HK-2 (cell line): ENCODE results near the gene CMKLR1.

Source experiments
- DNase-seq: peaks from one replicate; pipeline ENCODE4 v3.0.0-alpha.2; 2018; ENCODE audit not compliant: unreplicated experiment

CMKLR1 gene, protein sequence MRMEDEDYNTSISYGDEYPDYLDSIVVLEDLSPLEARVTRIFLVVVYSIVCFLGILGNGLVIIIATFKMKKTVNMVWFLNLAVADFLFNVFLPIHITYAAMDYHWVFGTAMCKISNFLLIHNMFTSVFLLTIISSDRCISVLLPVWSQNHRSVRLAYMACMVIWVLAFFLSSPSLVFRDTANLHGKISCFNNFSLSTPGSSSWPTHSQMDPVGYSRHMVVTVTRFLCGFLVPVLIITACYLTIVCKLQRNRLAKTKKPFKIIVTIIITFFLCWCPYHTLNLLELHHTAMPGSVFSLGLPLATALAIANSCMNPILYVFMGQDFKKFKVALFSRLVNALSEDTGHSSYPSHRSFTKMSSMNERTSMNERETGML

GRCh38 chr12:108338915-108339657 is at the start of gene CMKLR1:
Gene CMKLR1, minus strand, starts transcription at chr12:108339311. Its CDS starts 45,720 bp downstream, at chr12:108293591.
- no peak for DNase-seq

DNA sequence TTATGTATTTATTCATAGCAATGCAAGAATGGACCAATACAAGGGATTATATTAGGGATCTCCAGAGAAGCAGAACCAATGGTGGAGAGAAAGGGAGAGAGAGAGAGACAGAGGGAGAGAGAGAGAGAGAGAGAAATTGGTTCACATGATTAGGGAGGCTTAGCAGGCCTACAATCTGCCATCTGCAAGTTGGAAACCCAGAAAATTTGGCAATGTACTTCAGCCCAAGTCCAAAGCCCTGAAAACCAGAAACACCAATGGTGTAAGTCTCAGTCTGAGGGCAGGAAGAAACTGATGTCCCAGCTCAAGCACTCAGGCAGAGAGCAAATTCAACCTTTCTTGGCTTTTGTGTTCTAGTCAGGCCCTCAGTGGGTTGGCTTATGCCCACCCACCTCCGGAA is 48.7 kb upstream of the CMKLR1 start:
- no peak for DNase-seq

GRCh38 chr12:108386709-108387360 is 47.7 kb upstream of the CMKLR1 start:
- no peak for DNase-seq

DNA sequence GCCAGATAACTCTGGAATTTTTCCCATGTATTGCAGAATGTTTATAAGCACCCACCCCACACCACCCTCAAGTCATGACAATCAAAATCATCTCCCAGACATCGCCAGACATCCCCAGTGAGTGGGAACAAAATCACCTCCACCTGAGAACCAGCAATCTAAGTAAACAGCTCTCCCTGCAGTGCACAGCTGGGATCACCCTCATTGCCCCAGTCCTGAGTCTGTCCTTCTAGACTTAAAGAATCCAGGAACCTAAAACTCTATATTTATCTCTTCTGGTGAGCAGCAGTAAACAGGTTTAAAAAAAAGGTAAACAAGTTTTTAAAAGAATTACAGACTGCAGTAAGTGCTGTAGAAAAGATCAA is 43.3 kb upstream of the CMKLR1 start:
- DNase-seq = no peak

DNA sequence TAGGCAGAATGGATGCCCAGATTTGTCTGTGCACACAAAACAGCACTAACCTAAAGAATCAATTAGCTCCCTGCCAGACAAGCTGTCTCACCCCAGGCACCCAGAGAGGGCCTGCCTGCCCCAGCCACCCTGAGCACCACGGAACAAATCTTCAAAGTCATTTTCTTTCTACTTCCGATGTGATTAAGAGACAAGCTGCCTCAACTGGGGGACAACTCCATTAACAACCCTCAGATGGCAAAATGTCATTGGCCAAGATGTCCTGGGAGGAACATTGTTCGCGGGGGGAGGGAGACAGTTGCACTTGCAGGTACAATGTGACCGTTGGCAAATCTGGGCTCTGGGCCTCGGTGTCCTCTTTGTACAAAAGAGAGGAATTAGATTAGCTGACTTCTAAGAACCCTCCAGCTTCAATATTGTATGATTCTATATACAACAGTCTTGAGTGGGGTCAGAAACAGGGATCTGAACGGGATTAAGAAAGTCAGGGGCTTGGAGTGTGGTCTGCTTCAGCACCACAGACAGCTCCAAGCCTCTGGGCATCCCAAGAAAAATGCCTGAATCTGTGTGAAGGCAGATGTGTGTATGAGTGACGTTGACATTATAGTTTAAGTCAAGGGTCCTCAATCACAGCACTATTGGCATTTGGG is 42.8 kb upstream of the CMKLR1 start:
- DNase-seq = no peak

DNA sequence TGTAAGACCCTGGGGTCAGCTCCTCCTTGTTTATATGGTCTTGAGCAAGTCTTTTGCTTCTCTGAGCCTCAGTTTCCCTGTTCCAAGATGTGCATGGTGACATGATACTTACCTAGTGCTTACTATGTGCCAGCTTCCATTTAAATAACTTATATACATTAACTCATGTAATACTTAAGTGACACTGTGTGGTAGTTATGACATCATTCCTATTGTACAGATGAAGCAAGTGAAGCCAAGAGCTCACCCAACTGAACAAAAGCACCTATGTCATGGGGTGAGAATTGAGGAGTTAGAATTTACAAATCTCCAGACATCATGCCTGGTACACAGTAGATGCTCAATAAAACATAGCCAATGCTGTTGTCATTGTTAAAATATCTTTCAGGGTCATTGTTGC is 41.3 kb upstream of the CMKLR1 start:
- DNase-seq = no peak

- DNase-seq = no peak
Measured at GRCh38 chr12:108379823-108380222, 40.7 kb upstream of the CMKLR1 start.

- DNase-seq = no peak
Measured at GRCh38 chr12:108378926-108379325, 39.8 kb upstream of the CMKLR1 start.

GRCh38 chr12:108377260-108377659 is 38.1 kb upstream of the CMKLR1 start:
- no peak for DNase-seq

DNA sequence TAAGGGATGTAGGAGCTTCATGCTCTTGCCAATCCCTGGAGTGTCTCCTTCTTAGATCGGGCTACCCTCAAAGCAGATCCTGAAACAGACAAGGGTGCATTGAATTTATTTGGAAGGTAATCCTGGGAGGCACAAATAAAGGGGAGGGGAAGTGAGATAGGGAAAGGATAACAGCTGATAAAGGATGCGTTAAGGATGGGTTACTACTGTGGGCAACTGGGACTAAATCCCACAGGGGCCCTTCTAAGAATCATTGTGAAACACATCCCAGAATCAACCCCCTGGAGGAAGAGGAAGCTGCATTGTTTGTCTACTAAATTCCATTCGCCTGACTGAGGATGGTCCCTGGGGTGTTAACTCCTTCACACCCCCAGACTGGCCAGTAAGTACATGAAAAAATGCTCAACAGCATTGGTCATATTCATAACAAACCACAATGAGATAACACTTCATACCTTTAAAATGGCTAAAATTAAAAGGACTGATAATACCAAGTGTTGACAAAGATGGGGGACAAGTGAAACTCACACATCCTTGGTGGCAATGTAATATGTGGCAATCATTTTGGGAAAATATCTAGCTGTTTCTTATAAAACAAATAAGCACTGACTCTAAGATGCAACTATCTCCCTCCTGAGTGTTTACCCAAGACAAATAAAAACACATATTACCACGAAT is 37.0 kb upstream of the CMKLR1 start:
- DNase-seq = no peak

- no peak for DNase-seq
Measured at GRCh38 chr12:108374596-108375320, 35.6 kb upstream of the CMKLR1 start.

DNA sequence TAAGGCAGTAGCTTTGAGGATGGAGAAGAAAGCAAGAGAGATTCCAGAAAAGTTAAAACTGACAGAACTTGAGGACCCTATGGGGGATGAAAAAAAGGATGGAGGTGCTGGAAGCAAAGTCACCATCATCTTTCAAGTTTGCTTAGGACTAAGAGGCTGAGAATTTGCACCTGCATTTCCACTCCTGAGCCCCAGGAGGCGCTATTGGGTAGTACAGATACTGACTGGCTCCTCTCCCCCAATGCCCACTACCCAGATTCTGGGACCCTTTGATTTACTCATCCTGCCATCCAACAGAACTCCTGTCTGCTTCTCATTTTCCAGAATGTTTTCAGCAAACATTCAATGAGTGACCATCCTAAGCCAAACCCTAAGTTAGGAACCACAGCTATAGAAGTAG is 34.0 kb upstream of the CMKLR1 start:
- no peak for DNase-seq

GRCh38 chr12:108371801-108372344 is 32.8 kb upstream of the CMKLR1 start:
- no peak for DNase-seq

DNA sequence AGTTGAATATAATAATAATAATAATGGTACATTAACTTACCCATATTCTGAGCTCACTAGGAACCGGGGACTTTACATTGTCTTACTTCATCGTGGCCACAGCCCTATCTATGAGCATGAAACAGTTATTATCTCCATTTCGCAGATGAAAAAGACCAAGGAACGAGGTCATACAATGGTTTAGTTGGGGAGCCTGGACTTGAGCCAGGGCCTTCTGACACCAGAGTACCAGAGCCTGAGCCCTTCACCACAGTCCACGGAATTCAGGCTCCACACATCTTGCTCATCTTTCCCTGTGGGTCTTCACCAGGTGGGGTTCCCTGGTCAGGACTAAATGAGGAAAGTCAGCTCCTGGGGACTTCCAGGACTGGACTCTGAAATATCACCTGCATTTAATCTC is 31.3 kb upstream of the CMKLR1 start:
- no peak for DNase-seq

DNA sequence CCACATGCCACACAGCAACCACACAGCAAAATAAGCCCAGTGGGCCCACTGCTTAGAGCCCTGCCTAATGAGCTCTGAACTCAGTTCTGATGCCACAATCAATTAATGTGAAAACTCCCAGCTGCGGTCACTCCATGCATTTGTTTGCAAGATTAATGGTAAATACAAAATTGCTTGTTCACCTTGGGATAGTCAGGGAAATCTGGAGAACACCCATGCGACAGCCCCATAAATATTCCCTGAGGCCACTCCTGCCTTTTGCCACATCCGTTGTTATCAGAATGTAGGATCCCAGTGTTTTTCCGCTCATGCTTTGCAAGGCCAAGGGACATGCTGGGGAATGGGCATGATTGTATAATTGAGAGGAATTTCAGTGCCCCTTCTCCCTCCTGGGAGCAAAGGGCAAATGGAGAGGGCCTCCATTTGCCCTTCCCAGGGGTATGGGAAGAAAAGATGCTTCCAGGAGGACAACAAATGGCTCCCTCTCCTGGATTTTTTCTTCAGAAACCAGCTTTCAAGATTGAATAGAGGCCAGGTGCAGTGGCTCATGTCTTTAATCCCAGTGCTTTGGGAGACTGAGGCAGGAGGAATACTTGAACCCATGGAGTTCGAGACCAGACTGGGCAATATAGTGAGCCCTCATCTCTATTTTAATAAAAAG is 30.8 kb upstream of the CMKLR1 start:
- no peak for DNase-seq

DNA sequence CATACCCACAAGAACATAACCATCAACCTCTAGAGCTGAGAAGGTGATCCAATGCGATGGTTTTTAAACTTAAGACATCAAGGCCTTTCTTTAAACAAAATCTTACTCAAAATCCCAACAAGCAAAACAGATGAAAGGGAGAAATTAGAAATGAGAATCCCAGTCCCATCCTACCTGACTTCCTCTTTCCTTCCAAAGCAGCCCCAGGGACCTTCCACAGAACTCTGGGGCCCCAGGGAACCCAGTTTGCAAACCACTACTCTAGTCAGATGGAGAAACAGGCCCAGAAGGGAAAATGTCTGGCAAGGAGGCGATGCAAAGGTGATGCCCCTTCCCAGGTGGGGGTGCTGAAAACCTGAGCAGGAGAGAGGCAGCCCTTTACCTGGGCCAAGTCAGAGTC is 29.0 kb upstream of the CMKLR1 start:
- no peak for DNase-seq

DNA sequence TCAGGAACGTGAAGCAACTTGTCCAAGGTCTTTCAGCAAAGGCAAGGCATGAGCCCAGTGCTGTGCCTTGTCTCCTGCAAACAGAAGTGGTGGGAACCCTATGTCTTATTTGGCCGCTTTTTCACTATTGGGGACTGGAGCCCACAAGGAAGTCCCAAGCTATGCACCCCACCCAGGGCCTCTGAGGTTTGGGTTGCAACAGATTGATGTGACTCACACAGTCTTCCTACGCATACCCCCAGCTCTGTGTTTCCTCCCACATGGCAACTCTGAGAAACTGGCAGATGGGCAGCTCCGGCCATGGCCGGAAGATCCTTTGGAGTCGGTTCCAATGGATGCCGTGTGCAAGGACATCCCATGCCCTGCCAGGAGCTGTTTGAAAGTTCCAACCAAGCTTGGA is 28.3 kb upstream of the CMKLR1 start:
- no peak for DNase-seq

- DNase-seq = no peak
Measured at GRCh38 chr12:108365324-108365723, 26.2 kb upstream of the CMKLR1 start.

GRCh38 chr12:108364879-108365278 is 25.8 kb upstream of the CMKLR1 start:
- DNase-seq = no peak

DNA sequence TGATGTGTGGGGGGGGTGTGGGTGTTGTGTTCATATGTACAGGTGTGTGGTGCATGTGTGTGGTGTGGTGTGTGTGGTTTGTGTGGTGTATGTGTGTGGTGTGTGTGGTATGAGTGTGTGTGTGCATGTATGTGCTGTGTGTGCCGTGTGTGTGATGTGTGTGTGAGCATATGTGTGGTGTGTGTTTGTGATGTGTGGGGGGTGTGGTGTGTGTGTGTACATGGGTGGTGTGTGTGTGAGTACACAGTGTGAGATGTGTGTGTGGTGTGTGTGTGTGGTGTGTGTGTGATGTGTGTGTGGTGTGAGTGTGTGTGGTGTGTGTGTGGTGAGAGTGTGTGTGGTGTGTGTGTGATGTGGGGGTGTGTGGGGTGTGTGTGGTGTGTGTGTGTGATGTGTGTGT is 24.5 kb upstream of the CMKLR1 start:
- DNase-seq = no peak
